GM21447 (cell line): ENCODE results near the gene SLC6A12.

Source experiments
- ATAC-seq: cut with Tn5 transposase; IDR thresholded peaks from one replicate; pipeline ENCODE4 v1.9.1; 2021; ENCODE audit not compliant: unreplicated experiment

Gene SLC6A12

GRCh38 chr12:214003-214741, at the start of gene SLC6A12:
SLC6A12 (minus strand) TSS chr12:214157; CDS start chr12:209986, 4,171 bp downstream.
- ATAC-seq, result no peak

DNA sequence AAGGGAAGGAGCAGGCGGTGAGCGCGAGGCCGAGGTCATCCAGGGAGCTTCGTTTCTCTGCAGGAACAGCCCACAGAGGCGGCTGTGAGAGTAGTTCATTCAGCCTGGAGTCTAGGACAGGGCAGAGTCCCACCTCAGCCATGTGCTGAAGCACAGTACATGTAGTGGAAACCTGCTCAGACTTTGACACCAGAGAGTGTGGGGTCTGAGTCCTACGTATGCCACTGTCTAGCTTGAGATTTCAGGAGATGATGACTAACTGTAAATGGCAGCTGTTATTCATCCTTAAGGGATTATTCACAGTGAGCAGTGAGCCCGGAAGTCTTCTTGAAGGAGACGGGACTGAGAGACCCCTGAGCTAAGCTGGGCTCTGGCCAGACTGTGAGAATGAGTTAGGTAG, 49.6 kb upstream of the SLC6A12 start:
- ATAC-seq, result no peak

- no peak for ATAC-seq
Observed at GRCh38 chr12:262817-263216, 48.9 kb upstream of the SLC6A12 start, which contains the start of gene SLC6A13. SLC6A13 (minus strand) TSS chr12:262836; CDS start chr12:260052, 2,784 bp downstream.

- ATAC-seq, result no peak
Observed at GRCh38 chr12:262113-262512, 48.2 kb upstream of the SLC6A12 start.

GRCh38 chr12:257521-258321, 43.8 kb upstream of the SLC6A12 start:
- no peak for ATAC-seq

GRCh38 chr12:256958-257357, 43.0 kb upstream of the SLC6A12 start:
- ATAC-seq, result no peak

DNA sequence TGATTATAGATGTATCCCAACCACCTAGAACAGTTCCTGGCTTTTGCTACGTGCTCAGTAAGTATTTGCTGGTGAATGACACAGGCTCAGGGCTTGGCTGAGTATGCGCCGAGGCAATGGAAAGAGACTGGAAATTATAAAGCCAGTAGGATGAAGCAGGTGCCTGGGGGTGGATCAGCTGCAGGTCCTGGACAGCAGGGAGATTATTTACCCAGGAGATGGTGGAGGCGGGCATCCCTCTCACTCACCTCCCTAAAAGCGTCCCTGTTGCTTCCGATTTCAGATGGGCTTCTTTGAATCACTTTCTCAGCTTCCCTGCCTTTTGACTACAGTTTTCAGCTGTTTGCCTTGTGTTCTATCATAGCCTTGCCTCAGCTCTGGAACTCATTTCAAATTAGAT, 42.3 kb upstream of the SLC6A12 start:
- ATAC-seq, result no peak

DNA sequence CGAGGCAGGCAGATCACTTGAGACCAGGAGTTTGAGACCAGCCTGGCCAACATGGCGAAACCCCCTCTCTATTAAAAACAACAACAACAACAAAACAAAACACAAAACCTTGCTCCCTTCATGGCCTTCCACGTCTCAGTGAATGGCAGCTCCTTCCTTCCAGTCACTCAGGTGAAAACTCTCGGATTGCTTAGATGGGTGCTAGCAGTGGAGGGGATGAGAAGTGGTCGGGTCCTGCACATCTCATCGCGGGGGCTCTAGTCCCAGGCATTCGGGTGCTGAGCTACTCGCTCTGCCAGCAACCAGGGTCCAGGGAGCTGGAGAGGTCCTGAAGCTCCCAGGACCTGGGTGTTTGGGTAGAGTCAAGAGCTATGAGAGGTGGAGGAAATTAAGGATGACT, 41.0 kb upstream of the SLC6A12 start:
- ATAC-seq, result no peak

- no peak for ATAC-seq
Observed at GRCh38 chr12:254039-254438, 40.1 kb upstream of the SLC6A12 start.

DNA sequence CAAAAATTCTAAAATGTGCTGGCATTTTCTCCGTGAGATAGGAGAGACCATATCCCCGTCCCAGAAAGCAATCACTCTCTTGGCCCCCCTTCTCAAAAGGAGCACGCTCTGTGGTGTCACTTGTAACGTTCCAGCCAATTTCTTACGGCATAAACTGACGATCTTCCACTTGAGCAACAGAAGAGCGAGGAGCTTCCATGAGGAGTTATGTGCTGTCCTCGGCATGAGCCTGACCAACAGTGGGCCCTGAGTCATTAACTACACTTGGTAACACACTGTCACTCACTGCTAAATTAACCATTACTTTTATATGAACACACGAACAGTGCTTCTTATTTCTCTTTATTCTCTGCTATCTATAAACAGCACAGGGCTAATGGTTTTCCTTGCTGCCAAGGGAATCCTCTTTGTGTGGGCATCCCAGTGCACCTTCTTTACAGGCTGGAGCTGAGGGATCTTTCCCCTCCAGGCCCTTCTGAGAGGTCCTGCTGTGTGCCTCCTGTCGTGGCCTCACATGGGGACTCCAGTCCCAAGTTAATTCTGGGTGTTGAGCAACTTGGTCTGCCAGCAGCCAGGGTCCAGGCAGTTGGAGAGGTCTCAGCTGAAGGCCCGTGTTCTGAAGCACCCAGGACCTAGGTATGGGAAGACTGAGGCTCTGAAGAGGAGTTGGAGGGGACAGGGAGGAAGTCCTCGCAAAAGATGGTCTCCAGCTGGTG, 39.3 kb upstream of the SLC6A12 start:
- no peak for ATAC-seq

- no peak for ATAC-seq
Observed at GRCh38 chr12:252636-253035, 38.7 kb upstream of the SLC6A12 start.

GRCh38 chr12:247271-247670, 33.3 kb upstream of the SLC6A12 start:
- no peak for ATAC-seq

- no peak for ATAC-seq
Observed at GRCh38 chr12:243381-243780, 29.4 kb upstream of the SLC6A12 start.

- no peak for ATAC-seq
Observed at GRCh38 chr12:242496-242895, 28.5 kb upstream of the SLC6A12 start.

DNA sequence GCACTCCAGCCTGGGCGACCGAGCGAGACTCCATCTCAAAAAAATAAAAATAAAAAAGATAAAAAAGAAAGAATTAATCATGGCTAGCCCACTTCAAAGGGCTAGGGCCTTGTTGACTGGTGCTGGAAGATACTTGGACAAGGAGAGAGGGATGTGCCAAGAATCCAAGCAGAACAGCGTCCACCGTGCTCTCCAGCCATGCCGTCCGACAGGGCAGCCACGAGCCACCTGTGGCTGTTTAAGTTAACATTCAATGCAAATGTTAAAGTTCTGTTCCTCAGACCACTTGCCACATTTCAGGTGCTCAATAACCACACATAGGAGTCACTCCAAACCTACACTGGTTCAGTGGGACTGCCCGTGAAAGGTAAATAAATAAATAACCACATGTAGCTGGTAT, 27.3 kb upstream of the SLC6A12 start:
- no peak for ATAC-seq

DNA sequence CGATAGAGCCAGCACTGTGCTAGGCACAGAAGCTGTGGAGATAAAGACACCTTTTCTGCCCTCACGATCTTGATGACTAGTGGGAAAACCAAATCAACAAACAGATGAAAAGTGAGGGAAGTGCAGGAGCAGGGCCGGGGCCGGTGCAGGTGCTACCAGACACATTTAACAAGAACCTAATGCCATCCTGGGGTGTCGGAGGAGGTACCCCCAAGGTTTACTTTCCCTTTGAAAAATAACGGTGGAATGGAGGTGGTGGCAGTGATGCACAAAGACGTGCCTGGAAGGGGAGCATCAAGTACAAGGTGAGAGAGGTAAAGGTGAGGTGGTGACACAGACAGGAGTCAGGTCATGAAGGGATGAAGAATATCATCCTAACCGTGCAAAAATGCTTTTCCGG, 26.6 kb upstream of the SLC6A12 start:
- no peak for ATAC-seq

DNA sequence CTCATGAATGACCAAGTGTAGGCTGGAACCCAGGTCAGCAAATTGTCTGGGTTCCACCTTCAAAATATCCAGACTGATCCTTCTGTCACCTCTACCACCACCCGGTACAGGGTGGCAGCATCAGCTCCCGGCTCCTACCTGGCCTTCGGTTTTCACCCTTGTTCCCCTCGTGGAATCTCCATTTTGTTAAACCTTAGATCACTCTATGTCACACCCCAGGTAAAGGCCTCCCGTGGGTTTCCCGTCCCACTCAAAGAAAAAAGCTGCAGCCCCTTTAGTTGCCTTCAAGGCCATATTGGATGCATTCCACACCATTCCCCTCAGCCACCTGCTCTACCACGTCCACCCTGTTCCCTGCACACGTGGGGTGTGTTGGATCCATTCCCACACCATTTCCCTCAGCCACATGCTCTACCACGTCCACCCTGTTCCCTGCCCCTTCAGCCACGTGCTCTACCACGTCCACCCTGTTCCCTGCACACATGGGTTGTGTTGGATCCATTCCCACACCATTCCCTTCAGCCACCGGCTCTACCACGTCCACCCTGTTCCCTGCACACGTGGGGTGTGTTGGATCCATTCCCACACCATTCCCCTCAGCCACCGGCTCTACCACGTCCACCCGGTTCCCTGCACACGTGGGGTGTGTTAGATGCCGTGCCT, 24.9 kb upstream of the SLC6A12 start:
- no peak for ATAC-seq

- no peak for ATAC-seq
Observed at GRCh38 chr12:238116-238515, 24.2 kb upstream of the SLC6A12 start.

- no peak for ATAC-seq
Observed at GRCh38 chr12:237026-237815, 23.3 kb upstream of the SLC6A12 start.

GRCh38 chr12:236445-236844, 22.5 kb upstream of the SLC6A12 start:
- no peak for ATAC-seq
